Muscle layer of duodenum (tissue), 2 donors: ENCODE data around the gene DMXL2.

Experiments used
- H3K27ac ChIP-seq: one replicate; pipeline ENCODE4 v1.7.0; 2013; ENCODE audit warnings: mild to moderate bottlenecking, low read length
- H3K27me3 ChIP-seq: one replicate; pipeline ENCODE4 v1.7.0; 2013; ENCODE audit warnings: low read depth, mild to moderate bottlenecking, control low read depth, low read length
- H3K36me3 ChIP-seq, 2 donors: one replicate each; pipeline ENCODE4 v1.7.0; 2013; ENCODE audit warnings: low read length in 2 of 2, control low read depth in 1 of 2, mild to moderate bottlenecking in 1 of 2; ENCODE audit not compliant: insufficient read depth in 2 of 2, control insufficient read depth in 1 of 2
- H3K4me1 ChIP-seq, 2 donors: one replicate each; pipeline ENCODE4 v1.7.0; 2013; ENCODE audit warnings: low read length in 2 of 2, mild to moderate bottlenecking in 2 of 2, control low read depth in 1 of 2, moderate library complexity in 1 of 2; ENCODE audit not compliant: insufficient read depth in 2 of 2, control insufficient read depth in 1 of 2
- H3K4me3 ChIP-seq, 2 donors: one replicate each; pipeline ENCODE4 v1.7.0; 2013; ENCODE audit warnings: low read length in 2 of 2, low read depth in 1 of 2, mild to moderate bottlenecking in 1 of 2
- H3K9me3 ChIP-seq, 2 donors: one replicate each; pipeline ENCODE4 v1.7.0; 2013; ENCODE audit warnings: low read length in 2 of 2, control low read depth in 1 of 2, mild to moderate bottlenecking in 1 of 2; ENCODE audit not compliant: control insufficient read depth in 1 of 2
- donor health status: healthy.

The DMXL2 gene

DNA sequence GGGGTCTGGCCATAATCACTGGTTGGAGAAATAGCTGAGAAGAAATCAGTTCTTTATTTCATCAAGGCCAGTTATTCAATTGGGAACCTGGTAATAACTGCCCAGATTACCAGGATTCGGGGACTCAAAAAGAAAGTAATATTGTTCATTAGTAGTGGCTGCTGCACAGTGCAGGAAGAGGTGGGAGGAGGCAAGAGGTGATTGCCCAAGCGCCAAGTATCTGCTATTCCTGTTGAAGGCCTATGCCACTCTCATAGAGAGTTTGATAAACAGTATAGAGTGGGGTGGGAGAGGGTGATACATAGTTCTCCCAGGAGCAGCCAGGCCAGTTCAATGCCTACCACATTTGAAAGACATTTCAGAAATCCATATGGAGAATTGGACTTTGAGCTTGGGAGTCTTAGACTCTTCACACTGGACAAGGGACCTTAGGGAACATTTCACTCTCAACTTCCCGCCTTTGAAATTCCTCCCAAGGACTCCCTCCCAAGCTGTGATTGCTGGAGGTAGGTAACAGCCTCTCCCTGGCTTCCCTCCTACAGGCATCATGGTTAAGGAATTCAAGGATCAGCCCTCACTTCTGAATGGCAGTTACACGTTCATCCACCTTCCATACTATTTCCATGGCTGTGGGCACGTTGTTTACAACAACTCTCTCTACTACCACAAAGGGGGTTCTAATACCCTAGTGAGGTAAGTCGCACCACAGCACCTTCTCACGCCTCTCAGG, 221.4 kb downstream of the DMXL2 start:
- Histone ChIP-seq H3K27me3 (no peaks in the 10 kb centered on the region), H3K4me1 (no peaks in the 10 kb centered on the region), H3K36me3 (no peaks in the 10 kb centered on the region), H3K27ac (no peak overlapping the region), H3K4me3 (no peak overlapping the region), H3K9me3 (no peaks in the 10 kb centered on the region)

GRCh38 chr15:51398626-51399025, 223.9 kb downstream of the DMXL2 start:
- H3K9me3 ChIP-seq, result no peaks in the 10 kb centered on the region
- H3K4me3 ChIP-seq, result no peak overlapping the region
- no peaks in the 10 kb centered on the region for H3K36me3 ChIP-seq
- H3K27ac ChIP-seq, result no peak overlapping the region
- no peaks in the 10 kb centered on the region for H3K4me1 ChIP-seq
- no peaks in the 10 kb centered on the region for H3K27me3 ChIP-seq
